ENCODE measurements around the gene TRIM29. TPM values are rescaled to one million over a fixed set of nuclear protein-coding genes. Genes with fewer than 3 reads are reported as not detected.
"Not testable (repeated sequence)": the region's sequence is repeated elsewhere in the genome, so short reads cannot be mapped to it uniquely, and the experiment has no call there.

TRIM29 gene
- total RNA-seq, 1 experiment from 2014 or later: not detected

GRCh38 chr11:120172054-120172911 is 34.4 kb upstream of the TRIM29 start:
- DNase-seq (ENCODE audit: low read depth): peak; percentile 24

GRCh38 chr11:120170741-120171261 is 32.9 kb upstream of the TRIM29 start:
- no peak for DNase-seq (ENCODE audit: low read depth)

GRCh38 chr11:120169981-120170698 is 32.2 kb upstream of the TRIM29 start:
- no peak for DNase-seq (ENCODE audit: low read depth)

GRCh38 chr11:120168960-120169681 is 31.2 kb upstream of the TRIM29 start:
- peak; percentile 17 for DNase-seq (ENCODE audit: low read depth)

- DNase-seq (ENCODE audit: low read depth): no peak
Observed at GRCh38 chr11:120168108-120168959, 30.4 kb upstream of the TRIM29 start.

- DNase-seq (ENCODE audit: low read depth): no peak
Observed at GRCh38 chr11:120167659-120168058, 29.7 kb upstream of the TRIM29 start.

- no peak for DNase-seq (ENCODE audit: low read depth)
Observed at GRCh38 chr11:120160436-120160835, 22.5 kb upstream of the TRIM29 start.

GRCh38 chr11:120153221-120153620 is 15.3 kb upstream of the TRIM29 start:
- DNase-seq (ENCODE audit: low read depth): no peak

DNA sequence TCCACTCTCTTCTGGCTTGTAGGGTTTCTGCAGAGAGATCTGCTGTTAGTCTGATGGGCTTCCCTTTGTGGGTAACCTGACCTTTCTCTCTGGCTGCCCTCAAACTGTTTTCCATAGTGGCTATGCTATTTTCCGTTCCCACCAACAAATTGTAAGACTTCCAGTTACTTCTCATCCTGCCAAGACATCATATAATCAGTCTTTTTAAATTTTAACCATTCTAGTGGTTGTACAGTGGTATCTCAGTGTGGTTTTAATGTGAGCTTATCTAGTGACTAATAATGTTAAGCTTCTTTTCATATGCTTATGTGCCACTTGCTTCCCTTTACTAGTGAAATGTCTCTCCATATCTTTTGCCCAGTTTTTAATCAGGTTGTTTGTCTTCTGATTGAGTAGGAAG is 13.6 kb upstream of the TRIM29 start:
- no peak for DNase-seq (ENCODE audit: low read depth)

DNA sequence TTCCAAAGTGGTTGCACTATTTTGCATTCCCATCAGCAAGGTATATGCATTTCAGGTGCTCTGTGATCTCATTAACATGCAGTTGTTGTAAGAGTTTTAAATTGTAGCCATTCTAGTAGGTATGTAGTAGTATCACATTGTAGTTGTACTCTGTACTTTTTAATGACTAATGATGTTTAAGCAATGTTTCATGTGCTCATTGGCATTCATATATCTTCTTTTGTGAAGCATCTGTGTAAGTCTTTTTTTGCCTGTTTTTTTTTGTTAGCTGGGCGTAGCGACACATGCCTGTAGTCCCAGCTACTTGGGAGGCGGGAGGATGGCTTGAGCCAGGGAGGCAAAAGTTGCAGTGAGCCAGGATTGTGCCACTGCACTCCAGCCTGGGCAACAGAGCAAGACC is 11.3 kb upstream of the TRIM29 start:
- DNase-seq (ENCODE audit: low read depth): no peak

DNA sequence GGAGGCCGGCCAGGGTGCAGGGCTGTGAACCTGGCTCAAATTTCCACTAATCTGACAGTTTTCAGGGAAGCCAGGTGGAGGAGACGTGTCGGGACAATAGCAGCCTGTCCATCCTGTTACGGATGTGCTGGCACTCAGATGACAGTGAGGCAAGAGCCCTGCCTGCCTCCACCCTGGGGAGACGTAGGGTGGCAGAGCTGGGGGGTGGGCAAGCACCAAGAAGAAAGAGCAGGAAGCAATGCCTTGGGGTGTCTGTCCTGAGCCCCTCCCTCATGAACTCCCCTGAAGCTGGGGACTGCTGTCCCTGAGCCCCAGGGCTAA is 10.0 kb upstream of the TRIM29 start:
- no peak for DNase-seq (ENCODE audit: low read depth)

DNA sequence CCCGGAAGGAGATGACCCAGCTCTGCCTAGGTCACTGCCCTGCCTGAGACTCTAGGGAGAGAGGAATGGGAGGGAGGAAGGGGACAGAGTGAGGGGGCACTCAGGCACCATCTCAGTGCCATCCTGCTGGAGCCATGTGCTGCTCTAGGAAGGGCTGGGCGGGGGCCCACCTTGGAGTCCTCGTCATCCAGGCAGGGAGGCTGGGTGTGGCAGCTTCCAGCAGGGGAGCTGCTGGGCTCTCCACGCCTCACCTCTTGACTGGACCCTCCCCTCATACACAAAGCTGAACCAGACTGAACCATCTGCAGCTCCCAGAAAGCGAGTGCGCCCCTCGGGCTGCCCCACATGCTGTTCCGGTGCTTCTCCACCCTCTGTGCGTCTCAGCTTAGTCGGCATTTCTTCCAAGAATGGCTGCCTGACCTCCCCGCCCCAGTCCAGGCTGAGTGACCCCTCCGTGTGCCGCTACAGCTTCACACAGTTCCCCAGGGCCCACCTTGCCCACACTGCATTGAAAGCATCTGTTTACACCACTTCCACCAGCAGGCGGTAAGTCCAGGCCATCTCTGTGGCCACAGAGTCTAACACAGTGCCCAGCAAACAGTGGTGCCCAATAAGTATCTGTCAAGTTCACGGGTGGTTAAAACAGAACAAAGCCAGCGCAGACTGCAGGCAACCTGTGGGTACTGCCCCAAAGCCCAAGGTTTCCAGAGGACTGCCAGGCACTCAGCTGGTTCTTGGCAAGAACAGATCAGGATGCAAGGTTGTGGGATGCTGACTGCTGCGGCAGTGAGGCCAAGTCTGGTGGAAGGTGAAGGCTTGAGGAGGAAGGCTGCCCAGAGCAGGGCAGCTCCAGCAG is 9.4 kb upstream of the TRIM29 start:
- no peak for DNase-seq (ENCODE audit: low read depth)

DNA sequence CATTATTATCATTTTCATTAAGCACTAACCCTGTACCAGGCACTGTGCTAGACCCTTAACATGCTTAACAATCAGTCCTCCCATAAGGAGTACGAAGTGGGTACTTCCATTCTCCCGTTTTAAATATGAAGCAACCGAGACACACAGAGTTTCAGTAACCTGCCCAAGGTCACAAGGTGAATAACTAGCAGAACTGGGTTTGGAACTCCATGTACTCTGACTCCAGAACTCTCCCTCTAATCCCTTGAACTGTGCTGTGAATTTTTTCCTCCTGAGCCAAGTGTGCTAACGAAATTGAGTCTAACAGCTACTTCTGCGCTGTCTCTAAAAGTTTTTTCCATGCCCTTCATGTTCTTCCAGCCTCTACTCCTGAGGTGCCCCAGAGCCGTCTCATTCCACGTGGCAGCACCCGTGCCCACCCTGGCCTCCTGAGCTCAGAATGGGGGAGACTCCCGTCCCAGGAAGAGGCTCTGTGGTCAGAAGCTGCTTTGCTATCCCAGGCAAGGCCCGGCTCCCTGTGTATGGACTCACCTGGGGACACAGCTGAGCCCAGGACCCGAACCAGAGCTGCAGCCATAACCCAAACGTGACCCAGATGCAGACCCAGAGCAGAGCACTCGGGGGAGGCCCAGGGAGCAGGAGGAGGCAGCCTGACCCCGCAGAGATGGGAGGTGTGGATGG is 8.6 kb upstream of the TRIM29 start:
- DNase-seq (ENCODE audit: low read depth): no peak

DNA sequence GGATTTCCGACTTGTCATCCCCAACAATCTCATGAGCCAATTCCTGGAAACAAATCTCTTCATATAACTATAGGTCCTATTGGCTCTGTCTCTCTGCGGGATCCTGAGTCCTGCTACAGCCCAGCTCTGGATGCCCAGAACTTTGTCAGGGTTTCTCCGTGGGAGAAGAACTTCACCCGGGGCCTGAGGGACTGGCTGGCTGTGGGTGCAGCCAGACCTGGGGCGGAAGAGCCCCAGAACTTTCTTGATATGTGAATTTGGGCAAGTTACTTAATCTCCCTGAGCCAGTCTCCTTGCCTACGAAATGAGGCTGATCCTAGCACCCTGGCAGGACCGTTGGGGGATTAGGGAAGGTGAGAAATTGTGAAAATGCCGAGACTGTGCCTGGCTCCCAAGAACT is 6.6 kb upstream of the TRIM29 start:
- no peak for DNase-seq (ENCODE audit: low read depth)

GRCh38 chr11:120143472-120143871 is 5.6 kb upstream of the TRIM29 start:
- not testable (repeated sequence) for DNase-seq (ENCODE audit: low read depth)

DNA sequence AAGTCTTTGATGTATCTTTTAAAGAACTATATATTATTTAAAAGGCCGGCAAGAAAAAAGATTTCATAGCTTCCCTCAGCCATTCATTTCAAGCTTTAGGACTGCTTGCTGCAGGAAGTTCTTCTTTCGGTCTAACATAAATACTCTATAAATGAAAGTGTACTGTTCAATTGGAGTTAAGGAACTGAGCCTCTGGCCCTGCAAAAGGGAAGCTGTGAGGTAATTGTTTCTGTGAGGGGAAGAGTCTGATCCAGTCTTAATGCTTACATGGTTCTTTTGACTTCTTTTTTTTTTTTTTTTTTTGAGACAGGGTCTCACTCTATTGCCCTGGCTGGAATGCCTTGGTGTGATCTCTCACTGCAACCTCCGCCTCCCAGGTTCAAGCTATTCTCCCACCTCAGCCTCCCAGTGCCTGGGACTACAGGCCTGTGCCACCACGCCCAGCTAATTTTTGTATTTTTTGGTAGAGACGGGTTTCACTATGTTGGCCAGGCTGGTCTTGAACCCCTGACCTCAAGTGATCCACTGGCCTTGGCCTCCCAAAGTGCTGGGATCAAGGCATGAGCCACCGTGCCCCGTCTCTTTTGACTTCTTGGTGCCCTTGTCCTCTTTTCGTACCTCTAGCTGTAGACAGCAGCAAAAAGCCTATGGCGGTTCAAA is 4.7 kb upstream of the TRIM29 start:
- no peak for DNase-seq (ENCODE audit: low read depth)

GRCh38 chr11:120141768-120142423 is 4.0 kb upstream of the TRIM29 start:
- no peak for DNase-seq (ENCODE audit: low read depth)

DNA sequence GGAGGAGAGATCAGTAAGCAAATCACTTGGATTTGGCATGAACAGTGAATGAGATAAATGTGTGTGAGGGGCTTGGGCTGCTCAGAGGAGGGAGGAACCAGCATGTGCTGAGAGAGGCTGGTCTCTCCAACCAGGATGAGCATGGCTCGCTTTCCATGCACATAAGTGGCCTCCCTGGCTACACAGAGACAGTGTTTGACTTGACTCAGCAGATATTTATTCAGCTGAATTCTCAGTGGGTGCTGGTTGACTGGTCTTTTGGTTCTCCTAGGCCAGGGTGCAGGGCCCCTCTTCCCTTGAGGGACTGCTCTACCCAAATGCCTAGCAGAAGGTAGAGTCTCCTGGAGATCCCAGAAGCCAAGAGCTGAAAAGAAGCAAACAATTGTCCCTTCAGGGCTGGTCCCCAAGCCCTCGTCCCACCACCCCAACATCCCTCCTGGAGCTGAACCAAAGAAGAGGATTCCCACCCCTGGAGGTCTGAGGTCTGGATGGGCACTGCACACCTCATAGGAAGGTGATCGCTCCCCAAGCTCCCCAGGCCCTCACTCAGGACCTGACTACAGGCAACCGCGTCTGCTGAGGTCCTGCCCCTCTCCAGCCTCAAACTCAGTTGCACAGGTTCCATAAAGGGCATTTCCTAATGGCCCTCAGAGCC is 3.3 kb upstream of the TRIM29 start:
- no peak for DNase-seq (ENCODE audit: low read depth)
